ENCODE results near the gene UGT3A2. TPM values are rescaled to one million over a fixed set of nuclear protein-coding genes. Genes with fewer than 3 reads are reported as not detected.

The UGT3A2 gene
- total RNA-seq, 1 experiment from 2014 or later: not detected

- DNase-seq (ENCODE audit: low spot score): no peak
Measured at GRCh38 chr5:36009698-36010097, 57.0 kb downstream of the UGT3A2 start.

DNA sequence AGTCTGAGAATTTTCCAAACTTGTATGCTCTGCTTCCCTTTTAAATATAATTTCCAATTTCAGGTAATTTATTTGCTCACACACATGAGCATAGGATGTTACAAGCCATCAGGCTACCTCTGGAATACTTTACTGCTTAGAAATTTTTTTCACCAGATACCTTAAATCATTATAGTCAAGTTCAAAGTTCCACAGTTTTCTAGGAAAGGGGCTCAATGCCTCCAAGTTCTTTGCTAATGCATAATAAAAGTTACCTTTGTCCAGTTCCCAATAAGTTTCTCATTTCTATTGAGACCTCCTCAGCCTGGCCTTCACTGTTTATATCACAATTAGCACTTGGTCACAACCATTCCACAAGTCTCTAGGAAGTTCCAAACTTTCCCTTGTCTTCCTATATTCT is 59.3 kb downstream of the UGT3A2 start:
- DNase-seq (ENCODE audit: low spot score): no peak

GRCh38 chr5:36006163-36006562 is 60.5 kb downstream of the UGT3A2 start:
- no peak for DNase-seq (ENCODE audit: low spot score)

- DNase-seq (ENCODE audit: low spot score): no peak
Measured at GRCh38 chr5:36001032-36001431, 65.7 kb downstream of the UGT3A2 start.

- no peak for DNase-seq (ENCODE audit: low spot score)
Measured at GRCh38 chr5:35999547-35999946, 67.1 kb downstream of the UGT3A2 start.

DNA sequence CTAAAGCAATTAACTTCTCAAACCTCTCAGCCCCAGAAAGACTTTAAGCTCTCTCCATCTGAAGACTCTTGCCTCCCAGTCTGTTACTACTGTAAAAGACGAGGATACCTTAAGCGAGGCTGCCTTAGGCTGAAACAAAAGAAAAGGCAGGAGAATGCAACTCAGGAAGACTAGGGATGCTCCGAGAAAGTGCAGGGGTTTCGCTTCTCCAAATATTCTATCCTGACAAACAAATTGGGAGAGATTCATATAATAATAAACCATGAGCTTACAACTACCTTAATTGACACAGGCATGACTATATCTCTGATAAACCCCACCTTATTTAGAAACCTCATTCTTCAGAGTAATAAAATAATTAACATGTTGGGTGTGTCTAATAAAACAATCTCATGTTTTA is 70.6 kb downstream of the UGT3A2 start:
- no peak for DNase-seq (ENCODE audit: low spot score)

- no peak for DNase-seq (ENCODE audit: low spot score)
Measured at GRCh38 chr5:35990941-35991611, 75.6 kb downstream of the UGT3A2 start, which contains the start of gene UGT3A1. Gene UGT3A1, minus strand, starts transcription at chr5:35991390. Its CDS starts 150 bp downstream, at chr5:35991240.

DNA sequence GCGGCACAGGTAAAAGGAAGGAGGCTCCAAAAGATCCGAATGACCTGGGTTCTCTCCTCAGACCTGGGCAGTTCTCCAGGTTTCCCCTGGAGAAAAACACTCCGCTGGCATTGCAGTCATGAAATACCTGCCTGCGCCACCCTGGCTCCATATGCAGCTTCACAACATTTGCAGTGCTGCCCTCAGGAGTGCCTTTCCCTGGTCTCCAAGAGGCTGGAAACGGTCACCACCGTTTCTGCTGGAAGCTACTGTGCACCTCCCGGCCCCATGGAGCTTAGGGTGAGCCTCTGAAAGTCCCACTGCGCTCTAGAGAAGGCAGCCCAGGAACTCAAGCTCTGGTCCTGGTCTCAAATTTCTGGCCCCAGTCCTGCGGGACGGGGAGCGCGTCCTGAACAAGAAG is 76.2 kb downstream of the UGT3A2 start:
- DNase-seq (ENCODE audit: low spot score): no peak

DNA sequence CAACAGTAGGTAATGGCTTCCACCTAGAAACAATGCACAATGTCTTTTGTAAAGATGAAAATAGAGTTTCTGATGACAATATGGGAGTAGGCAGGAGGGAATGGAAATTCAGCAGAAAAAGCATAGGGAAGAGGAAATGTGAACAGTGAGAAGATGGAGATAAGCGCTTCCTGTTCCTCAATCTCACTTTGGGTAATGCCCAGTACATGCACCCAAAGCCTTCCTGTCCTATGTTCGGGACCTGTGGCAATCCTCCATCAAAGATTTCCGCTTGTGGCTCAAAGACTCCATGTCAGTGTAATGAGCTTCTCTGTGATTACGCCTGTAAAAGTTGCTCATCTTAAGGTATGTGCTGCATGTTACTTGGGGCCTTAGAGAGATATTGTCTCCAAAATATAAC is 78.2 kb downstream of the UGT3A2 start:
- no peak for DNase-seq (ENCODE audit: low spot score)

DNA sequence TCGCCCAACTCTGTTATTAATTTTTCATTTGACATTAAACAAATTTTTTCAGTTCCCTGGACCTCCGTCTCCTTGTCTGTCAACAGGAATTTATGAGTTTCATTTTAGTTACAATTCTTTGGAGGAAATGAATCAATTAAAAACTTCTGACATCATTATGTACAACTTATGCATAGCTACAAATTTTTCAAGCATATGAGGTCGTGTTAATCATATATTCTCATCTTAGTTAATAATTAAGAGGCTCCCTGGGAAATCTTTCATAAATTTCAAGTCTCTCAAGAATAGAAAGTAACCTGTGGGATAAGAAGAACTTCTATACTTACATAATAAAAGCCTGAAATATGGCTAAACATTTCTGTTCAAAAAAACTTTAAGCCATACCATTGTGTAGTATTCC is 78.9 kb downstream of the UGT3A2 start:
- DNase-seq (ENCODE audit: low spot score): no peak

Small RNA genes within 50 kb of the gene (small RNA-seq; reads per million reads assigned to genes)
- not detected for gene AC016612.1

Other genes with a start within 250 kb of the UGT3A2 start
- not detected in 2 replicates for gene IL7R, start 210.0 kb downstream of the UGT3A2 start, total RNA-seq (2014; rRNA removed; shearing (Covaris generic))
- gene CAPSL, start 128.3 kb downstream of the UGT3A2 start, total RNA-seq (2014; rRNA removed; shearing (Covaris generic)): not detected in 2 replicates
- gene UGT3A1, start 75.5 kb downstream of the UGT3A2 start, total RNA-seq (2014; rRNA removed; shearing (Covaris generic)): not detected in 2 replicates
- 5.0 and 5.4 TPM in 2 replicates for gene LMBRD2, start 85.0 kb upstream of the UGT3A2 start, total RNA-seq (2014; rRNA removed; shearing (Covaris generic))
- 58.9 and 59.4 TPM in 2 replicates for gene SKP2, start 85.2 kb upstream of the UGT3A2 start, total RNA-seq (2014; rRNA removed; shearing (Covaris generic))
- 12.7 and 13.1 TPM in 2 replicates for gene NADK2, start 175.0 kb upstream of the UGT3A2 start, total RNA-seq (2014; rRNA removed; shearing (Covaris generic))
- gene RANBP3L, start 235.0 kb upstream of the UGT3A2 start, total RNA-seq (2014; rRNA removed; shearing (Covaris generic)): not detected in 2 replicates